ENCODE data around the gene SRRM3.

DNA sequence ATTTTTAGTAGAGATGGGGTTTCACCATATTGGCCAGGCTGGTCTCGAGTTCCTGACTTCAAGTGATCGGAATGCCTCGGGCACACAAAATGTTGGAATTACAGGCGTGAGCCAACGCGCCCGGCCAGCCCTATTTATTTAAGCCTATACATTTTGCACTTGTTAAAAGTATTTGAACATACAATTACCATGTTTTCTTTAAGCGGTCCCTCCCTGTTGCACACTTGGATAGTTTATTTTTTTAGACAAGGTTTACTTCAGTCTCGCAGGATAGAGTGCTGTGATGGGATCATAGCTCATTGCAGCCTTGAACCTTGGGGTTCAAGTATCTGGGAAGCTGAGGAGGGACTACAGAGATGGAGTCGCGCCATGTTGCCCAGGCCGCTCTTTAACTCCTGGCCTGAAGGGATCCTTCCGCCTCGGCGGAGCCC is 35.7 kb upstream of the SRRM3 start:
- no peak for TF ChIP-seq ZNF274 (IDR thresholded peaks at IDR 0.05; ENCODE audit: low read depth, low read length)
- TF ChIP-seq SUZ12 (IDR thresholded peaks at IDR 0.05; ENCODE audit: extremely low read depth, insufficient read depth, insufficient read length) = no peak
